SK-N-SH (cell line): ENCODE results near the gene TUFM.
"Not testable (repeated sequence)": the region's sequence is repeated elsewhere in the genome, so short reads cannot be mapped to it uniquely, and the experiment has no call there.

Experiments used
- CHD2 ChIP-seq: fragments of 150-350 bp; IDR thresholded peaks from 2 replicates; pipeline ENCODE4 v1.6.1; 2018; ENCODE audit warnings: low read length; ENCODE audit not compliant: partially characterized antibody
- FOSL2 ChIP-seq: IDR thresholded peaks from 2 replicates; pipeline ENCODE4 v1.4.0; 2012; ENCODE audit warnings: low read depth, mild to moderate bottlenecking, moderate library complexity, borderline replicate concordance
- GATA2 ChIP-seq: sonication (generic); formaldehyde crosslinking; IDR thresholded peaks from 2 replicates; pipeline ENCODE4 v1.5.0; 2020; ENCODE audit warnings: mild to moderate bottlenecking, missing genetic modification reagents
- JUND ChIP-seq: IDR thresholded peaks from 2 replicates; pipeline ENCODE4 v1.4.0; 2012
- NFIC ChIP-seq: IDR thresholded peaks from 2 replicates; pipeline ENCODE4 v1.4.0; 2012; ENCODE audit warnings: borderline replicate concordance
- NRF1 ChIP-seq: IDR thresholded peaks from 2 replicates; pipeline ENCODE4 v1.6.1; 2012; ENCODE audit warnings: low read depth, mild to moderate bottlenecking, low read length
- POLR2AphosphoS5 ChIP-seq: IDR thresholded peaks from 2 replicates; pipeline ENCODE4 v1.6.1; 2012; ENCODE audit warnings: low read depth, low read length
- RAD21 ChIP-seq: IDR thresholded peaks from 2 replicates; pipeline ENCODE4 v1.6.1; 2012; ENCODE audit warnings: mild to moderate bottlenecking, low read length
- RXRA ChIP-seq: IDR thresholded peaks from 2 replicates; pipeline ENCODE4 v1.4.0; 2012; ENCODE audit warnings: low read depth, mild to moderate bottlenecking, borderline replicate concordance
- TAF1 ChIP-seq: IDR thresholded peaks from 2 replicates; pipeline ENCODE4 v1.6.1; 2012; ENCODE audit warnings: low read depth, mild to moderate bottlenecking, low read length, moderate library complexity, borderline replicate concordance
- YY1 ChIP-seq: IDR thresholded peaks from 2 replicates; pipeline ENCODE4 v1.4.0; 2012; ENCODE audit warnings: low read depth, mild to moderate bottlenecking
- TF ChIP-seq, protein P1 (sequence below): fragments of 200-600 bp; sonication (generic); IDR thresholded peaks from 2 replicates; pipeline ENCODE4 v1.6.1; 2017; ENCODE audit warnings: antibody characterized with exemption, mild to moderate bottlenecking, moderate library complexity
- TF ChIP-seq, protein P2 (sequence below): fragments of 150-350 bp; IDR thresholded peaks from 2 replicates; pipeline ENCODE4 v1.6.1; 2017; ENCODE audit warnings: antibody characterized with exemption, low read length, low read depth, borderline replicate concordance

DNA sequence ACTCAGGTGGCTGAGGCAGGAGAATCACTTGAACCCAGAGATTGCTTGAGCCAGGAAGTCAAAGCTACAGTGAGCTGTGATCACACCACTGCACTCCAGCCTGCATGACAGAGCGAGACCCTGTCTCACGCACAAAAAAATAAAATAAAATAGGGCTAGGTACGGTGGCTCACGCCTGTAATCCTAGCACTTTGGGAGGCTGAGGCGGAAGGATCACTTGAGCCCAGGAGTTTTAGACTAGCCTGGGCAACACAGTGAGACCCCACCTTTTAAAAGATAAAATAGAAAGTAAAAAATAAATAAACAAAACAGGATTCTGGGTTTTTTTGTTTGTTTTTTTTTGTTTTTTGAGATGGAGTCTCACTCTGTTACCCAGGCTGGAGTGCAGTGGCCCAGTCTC lies 44.2 kb upstream of the TUFM start:
- TF ChIP-seq, protein P1, sequence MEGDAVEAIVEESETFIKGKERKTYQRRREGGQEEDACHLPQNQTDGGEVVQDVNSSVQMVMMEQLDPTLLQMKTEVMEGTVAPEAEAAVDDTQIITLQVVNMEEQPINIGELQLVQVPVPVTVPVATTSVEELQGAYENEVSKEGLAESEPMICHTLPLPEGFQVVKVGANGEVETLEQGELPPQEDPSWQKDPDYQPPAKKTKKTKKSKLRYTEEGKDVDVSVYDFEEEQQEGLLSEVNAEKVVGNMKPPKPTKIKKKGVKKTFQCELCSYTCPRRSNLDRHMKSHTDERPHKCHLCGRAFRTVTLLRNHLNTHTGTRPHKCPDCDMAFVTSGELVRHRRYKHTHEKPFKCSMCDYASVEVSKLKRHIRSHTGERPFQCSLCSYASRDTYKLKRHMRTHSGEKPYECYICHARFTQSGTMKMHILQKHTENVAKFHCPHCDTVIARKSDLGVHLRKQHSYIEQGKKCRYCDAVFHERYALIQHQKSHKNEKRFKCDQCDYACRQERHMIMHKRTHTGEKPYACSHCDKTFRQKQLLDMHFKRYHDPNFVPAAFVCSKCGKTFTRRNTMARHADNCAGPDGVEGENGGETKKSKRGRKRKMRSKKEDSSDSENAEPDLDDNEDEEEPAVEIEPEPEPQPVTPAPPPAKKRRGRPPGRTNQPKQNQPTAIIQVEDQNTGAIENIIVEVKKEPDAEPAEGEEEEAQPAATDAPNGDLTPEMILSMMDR: not testable (repeated sequence)
- TF ChIP-seq NFIC; POLR2AphosphoS5; JUND; TAF1; NRF1; CHD2; GATA2 (CRISPR knock-in tag); RAD21; RXRA; YY1; FOSL2: not testable (repeated sequence)
- TF ChIP-seq, protein P2, sequence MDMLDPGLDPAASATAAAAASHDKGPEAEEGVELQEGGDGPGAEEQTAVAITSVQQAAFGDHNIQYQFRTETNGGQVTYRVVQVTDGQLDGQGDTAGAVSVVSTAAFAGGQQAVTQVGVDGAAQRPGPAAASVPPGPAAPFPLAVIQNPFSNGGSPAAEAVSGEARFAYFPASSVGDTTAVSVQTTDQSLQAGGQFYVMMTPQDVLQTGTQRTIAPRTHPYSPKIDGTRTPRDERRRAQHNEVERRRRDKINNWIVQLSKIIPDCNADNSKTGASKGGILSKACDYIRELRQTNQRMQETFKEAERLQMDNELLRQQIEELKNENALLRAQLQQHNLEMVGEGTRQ: not testable (repeated sequence)
